CD14-positive monocyte (primary cell): ENCODE measurements around the gene GNA12. TPM values are rescaled to one million over a fixed set of nuclear protein-coding genes. Genes with fewer than 3 reads are reported as not detected.

ENCODE experiments used
- DNase-seq, 3 donors: peaks; one replicate each; pipeline ENCODE4 v3.0.0-alpha.2; 2011 to 2022
- H2AFZ ChIP-seq: 2 replicates; pipeline ENCODE4 v1.6.0; 2012; ENCODE audit warnings: mild to moderate bottlenecking, low read depth, low read length, inconsistent platforms; ENCODE audit not compliant: insufficient read depth, poor library complexity, severe bottlenecking
- H3K27ac ChIP-seq, 2 donors: 1 replicate in 1 of 2; 2 replicates in 1 of 2; pipeline ENCODE4 v1.5.1; 2012 to 2013; ENCODE audit warnings: low read length in 2 of 2, control low read depth in 1 of 2, inconsistent platforms in 1 of 2, low read depth in 1 of 2, mild to moderate bottlenecking in 1 of 2
- H3K27me3 ChIP-seq, 2 donors: one replicate each; pipeline versions ENCODE4 v1.6.0 to v1.6.1; 2011 to 2013; ENCODE audit warnings: low read length in 2 of 2; ENCODE audit not compliant: control insufficient read depth in 2 of 2, insufficient read depth in 2 of 2
- H3K36me3 ChIP-seq, 2 donors: replicated peaks in 1 of 2; 1 replicate in 1 of 2; 2 replicates in 1 of 2; pipeline versions ENCODE4 v1.5.1 to v1.6.1; 2012 to 2013; ENCODE audit warnings: low read length in 2 of 2, control low read depth in 1 of 2, inconsistent platforms in 1 of 2, mild to moderate bottlenecking in 1 of 2; ENCODE audit not compliant: insufficient read depth in 2 of 2, control insufficient read depth in 1 of 2
- H3K4me1 ChIP-seq, 2 donors: 1 replicate in 1 of 2; 2 replicates in 1 of 2; pipeline versions ENCODE4 v1.5.1 to v1.6.1; 2012 to 2013; ENCODE audit warnings: low read length in 2 of 2, control low read depth in 1 of 2, inconsistent platforms in 1 of 2, mild to moderate bottlenecking in 1 of 2, moderate library complexity in 1 of 2; ENCODE audit not compliant: insufficient read depth in 2 of 2, control insufficient read depth in 1 of 2
- H3K4me2 ChIP-seq: replicated peaks from 2 replicates; pipeline ENCODE3; 2012; ENCODE audit warnings: low read length, moderate library complexity, mild to moderate bottlenecking; ENCODE audit not compliant: poor library complexity, severe bottlenecking; ENCODE audit errors: extremely low read depth
- H3K4me3 ChIP-seq, 3 experiments: fragments of 200-600 bp in 1 of 3; sonication (generic) in 1 of 3; replicated peaks in 1 of 3; 1 replicate in 2 of 3; 2 replicates in 1 of 3; pipeline ENCODE4 v1.5.1; 2011 to 2013; ENCODE audit warnings: low read length in 3 of 3, mild to moderate bottlenecking in 3 of 3, control low read depth in 2 of 3, low read depth in 2 of 3, inconsistent platforms in 1 of 3, moderate library complexity in 1 of 3
- H3K79me2 ChIP-seq: 2 replicates; pipeline ENCODE4 v1.6.0; 2012; ENCODE audit warnings: mild to moderate bottlenecking, control low read depth, inconsistent platforms, low read length, moderate library complexity; ENCODE audit not compliant: insufficient read depth
- H3K9ac ChIP-seq: 2 replicates; pipeline ENCODE4 v1.6.0; 2017; ENCODE audit warnings: low read length, mild to moderate bottlenecking; ENCODE audit not compliant: insufficient read depth, poor library complexity, severe bottlenecking
- H3K9me3 ChIP-seq, 2 donors: replicated peaks in 1 of 2; 1 replicate in 1 of 2; 2 replicates in 1 of 2; pipeline versions ENCODE4 v1.5.1 to v1.6.1; 2012 to 2013; ENCODE audit warnings: low read length in 2 of 2, control low read depth in 1 of 2; ENCODE audit not compliant: control insufficient read depth in 1 of 2, insufficient read depth in 1 of 2
- H4K20me1 ChIP-seq: 2 replicates; pipeline ENCODE4 v1.6.0; 2012; ENCODE audit warnings: mild to moderate bottlenecking, low read length, control low read depth, moderate library complexity; ENCODE audit not compliant: insufficient read depth
- H3K27ac Mint-ChIP-seq, 7 donors: one replicate each; pipeline ENCODE4 v1.8.0; 2020; ENCODE audit warnings: mild to moderate bottlenecking in 7 of 7, mixed read lengths in 7 of 7, moderate library complexity in 6 of 7, inconsistent platforms in 2 of 7
- H3K27me3 Mint-ChIP-seq, 3 donors: one replicate each; pipeline ENCODE4 v1.8.0; 2021 to 2022; ENCODE audit warnings: low read depth in 3 of 3, mild to moderate bottlenecking in 3 of 3, mixed read lengths in 3 of 3, moderate library complexity in 3 of 3, inconsistent platforms in 1 of 3
- H3K36me3 Mint-ChIP-seq, 2 donors: one replicate each; pipeline ENCODE4 v1.8.0; 2020; ENCODE audit warnings: mixed read lengths in 2 of 2, inconsistent platforms in 1 of 2, mild to moderate bottlenecking in 1 of 2
- H3K4me1 Mint-ChIP-seq: one replicate; pipeline ENCODE4 v1.8.0; 2020; ENCODE audit warnings: mild to moderate bottlenecking, mixed read lengths
- H3K4me3 Mint-ChIP-seq, 2 donors: one replicate each; pipeline ENCODE4 v1.8.0; 2020; ENCODE audit warnings: mild to moderate bottlenecking in 2 of 2, mixed read lengths in 2 of 2, moderate library complexity in 1 of 2
- H3K9me3 Mint-ChIP-seq, 7 donors: one replicate each; pipeline ENCODE4 v1.8.0; 2020 to 2022; ENCODE audit warnings: mixed read lengths in 7 of 7, mild to moderate bottlenecking in 6 of 7, moderate library complexity in 6 of 7, inconsistent platforms in 2 of 7
- WGBS: methylation state at CpG from one replicate; pipeline ENCODE4 v1.1.5; 2013; ENCODE audit warnings: missing lambda C conversion rate; ENCODE audit not compliant: insufficient coverage; 5-methylcytosine and 5-hydroxymethylcytosine counted together
- intact Hi-C, 2 donors: fragments of 100-400 bp; cut with micrococcal nuclease; formaldehyde crosslinking; loops; one replicate each; pipeline versions ENCODE4 v1.15.0 to v1.15.1; 2023
- polyA plus RNA-seq, 3 donors: library from polyadenylated mRNA; depleted of rRNA in 1 of 3; unstranded in 2 of 3; stranded (reverse) in 1 of 3; fragments of 300-500 nt in 2 of 3; fragments of >200 nt in 1 of 3; fragmentation: Illumina TruSeq in 2 of 3; gene quantifications; 1 replicate in 2 of 3; 2 replicates in 1 of 3; pipeline ENCODE4 v1.2.3, GENCODE V29; 2012 to 2021
- TF ChIP-seq, protein P1 (sequence below): fragments of 200-600 bp; IDR thresholded peaks from one replicate; pipeline ENCODE4 v1.8.0; 2022; ENCODE audit warnings: antibody characterized with exemption, mild to moderate bottlenecking

GNA12 gene
- polyA plus RNA-seq, 3 donors = 3.4 to 25.9 (median 10.6) TPM

DNA sequence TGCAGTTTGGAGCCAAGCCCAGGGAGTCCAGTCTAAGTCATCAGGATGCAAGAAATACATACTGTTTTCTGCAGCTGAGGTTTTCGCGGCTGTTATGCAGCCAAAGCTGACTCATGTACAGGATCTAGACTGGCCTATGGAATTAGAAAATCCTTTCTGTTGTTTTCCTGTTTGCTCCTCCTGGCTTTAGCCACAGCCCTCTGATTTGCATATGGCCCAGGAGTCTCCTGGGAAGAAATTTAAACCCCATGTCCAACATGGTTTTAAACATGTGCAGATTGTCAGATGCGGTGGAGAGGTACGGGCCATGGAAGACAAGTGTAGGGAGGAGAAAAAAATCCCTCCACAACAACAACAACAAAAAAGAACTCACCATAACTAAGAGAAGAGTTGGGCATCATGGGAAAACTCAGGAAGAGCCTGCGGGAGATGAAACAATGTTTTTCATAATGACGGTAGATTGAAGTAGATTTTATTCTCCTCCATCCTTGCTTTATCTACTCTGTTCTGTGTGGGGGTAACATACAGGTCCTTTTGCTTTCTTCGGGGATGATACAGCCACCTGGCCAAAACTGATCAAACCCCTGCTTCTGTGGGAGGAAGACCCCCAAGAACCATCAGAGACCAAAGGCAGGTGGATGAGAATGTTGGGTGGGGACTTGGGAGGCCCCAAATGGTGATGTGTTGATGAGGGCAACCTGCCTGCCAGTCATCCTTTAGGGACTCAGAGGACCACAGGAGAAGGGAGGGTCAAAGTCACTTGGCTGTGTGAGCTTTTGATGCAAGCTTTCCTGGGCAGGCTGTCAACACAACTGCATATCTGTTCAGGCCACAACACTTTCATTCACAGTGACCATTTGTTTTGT lies 29.8 kb upstream of the GNA12 start:
- H3K27ac ChIP-seq = no peak overlapping the region

DNA sequence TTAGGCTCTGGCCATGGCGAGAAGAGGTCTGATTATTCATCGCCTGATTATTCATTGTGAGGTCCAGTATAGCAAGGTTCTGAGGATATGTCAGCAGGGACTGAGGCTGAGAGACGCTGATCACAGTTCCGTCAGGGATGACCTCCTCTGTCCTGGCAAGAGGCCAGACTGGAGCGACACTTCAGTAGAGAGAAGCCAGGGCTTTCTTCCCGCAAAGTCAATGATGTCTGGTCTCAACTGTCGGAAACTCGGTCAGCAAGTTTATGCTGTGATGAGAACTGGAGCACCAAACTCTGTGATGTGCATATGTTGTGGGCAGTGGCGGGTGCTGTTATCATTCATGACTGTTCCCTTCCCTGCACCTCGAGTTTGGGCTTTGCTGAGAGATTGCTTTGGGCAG lies 29.0 kb upstream of the GNA12 start:
- Mint-ChIP-seq H3K36me3 (peaks cover 4 to 6% of the 10 kb centered on the region in 2 donors), H3K4me3 (peak overlapping the region in 1 of 2 donors; percentile 42), H3K9me3 (peaks cover 0 to 4% (median 4%) of the 10 kb centered on the region in 7 donors), H3K4me1 (peaks cover 19% of the 10 kb centered on the region), H3K27me3 (peaks cover 15 to 39% (median 35%) of the 10 kb centered on the region in 3 donors), H3K27ac (peak overlapping the region in 1 of 7 donors; percentile 75)
- Histone ChIP-seq H3K27ac (no peak overlapping the region), H3K9me3 (no peaks in the 10 kb centered on the region), H4K20me1 (no peaks in the 10 kb centered on the region), H3K79me2 (no peaks in the 10 kb centered on the region), H3K27me3 (peaks cover 0 to 2% of the 10 kb centered on the region in 2 donors), H2AFZ (no peak overlapping the region), H3K36me3 (no peaks in the 10 kb centered on the region), H3K4me1 (peaks cover 14 to 15% of the 10 kb centered on the region in 2 donors), H3K4me2 (no peak overlapping the region), H3K9ac (no peak overlapping the region), H3K4me3 (no peak overlapping the region)
- 86% methylated on average over 9 of the region's 10 CpGs for WGBS
- intact Hi-C loops = loop anchor here in 1 of 2 donors (10.0 kb wide), 2 partner anchors 92 to 422 kb away; no protein-coding TSS in a partner anchor
- TF ChIP-seq, protein P1, sequence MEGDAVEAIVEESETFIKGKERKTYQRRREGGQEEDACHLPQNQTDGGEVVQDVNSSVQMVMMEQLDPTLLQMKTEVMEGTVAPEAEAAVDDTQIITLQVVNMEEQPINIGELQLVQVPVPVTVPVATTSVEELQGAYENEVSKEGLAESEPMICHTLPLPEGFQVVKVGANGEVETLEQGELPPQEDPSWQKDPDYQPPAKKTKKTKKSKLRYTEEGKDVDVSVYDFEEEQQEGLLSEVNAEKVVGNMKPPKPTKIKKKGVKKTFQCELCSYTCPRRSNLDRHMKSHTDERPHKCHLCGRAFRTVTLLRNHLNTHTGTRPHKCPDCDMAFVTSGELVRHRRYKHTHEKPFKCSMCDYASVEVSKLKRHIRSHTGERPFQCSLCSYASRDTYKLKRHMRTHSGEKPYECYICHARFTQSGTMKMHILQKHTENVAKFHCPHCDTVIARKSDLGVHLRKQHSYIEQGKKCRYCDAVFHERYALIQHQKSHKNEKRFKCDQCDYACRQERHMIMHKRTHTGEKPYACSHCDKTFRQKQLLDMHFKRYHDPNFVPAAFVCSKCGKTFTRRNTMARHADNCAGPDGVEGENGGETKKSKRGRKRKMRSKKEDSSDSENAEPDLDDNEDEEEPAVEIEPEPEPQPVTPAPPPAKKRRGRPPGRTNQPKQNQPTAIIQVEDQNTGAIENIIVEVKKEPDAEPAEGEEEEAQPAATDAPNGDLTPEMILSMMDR = no peak
- DNase-seq = no peak

More for the DNA sequence above, 29.8 kb upstream of the GNA12 start:
- intact Hi-C loops = loop anchor here in 1 of 2 donors (10.0 kb wide), 2 partner anchors 91 to 421 kb away; no protein-coding TSS in a partner anchor
- Mint-ChIP-seq H3K4me1 (peaks cover 26% of the 10 kb centered on the region), H3K36me3 (peaks cover 4 to 6% of the 10 kb centered on the region in 2 donors), H3K4me3 (no peak overlapping the region), H3K27ac (peak overlapping the region in 5 of 7 donors; percentile 70 to 92 (median 77)), H3K27me3 (peaks cover 19 to 45% (median 37%) of the 10 kb centered on the region in 3 donors), H3K9me3 (peaks cover 0 to 6% (median 4%) of the 10 kb centered on the region in 7 donors)
- Histone ChIP-seq H3K4me2 (no peak overlapping the region), H3K79me2 (no peaks in the 10 kb centered on the region), H3K4me1 (peaks cover 14 to 20% of the 10 kb centered on the region in 2 donors), H3K9ac (no peak overlapping the region), H3K9me3 (no peaks in the 10 kb centered on the region), H3K36me3 (no peaks in the 10 kb centered on the region), H2AFZ (no peak overlapping the region), H4K20me1 (no peaks in the 10 kb centered on the region), H3K4me3 (no peak overlapping the region), H3K27me3 (peaks cover 0 to 2% of the 10 kb centered on the region in 2 donors)
- DNase-seq = peak in 1 of 3 donors; percentile 25
- TF ChIP-seq, protein P1 = no peak
- WGBS = 35% methylated on average over 2 of the region's 7 CpGs
